AG08396 (cell line): ENCODE results near the gene KCNH2.
"Not testable (repeated sequence)": the region's sequence is repeated elsewhere in the genome, so short reads cannot be mapped to it uniquely, and the experiment has no call there.

Experiments used
- DNase-seq: peaks from one replicate; pipeline ENCODE4 v3.0.0; 2012; ENCODE audit warnings: low spot score, mixed read lengths

KCNH2 gene, protein sequence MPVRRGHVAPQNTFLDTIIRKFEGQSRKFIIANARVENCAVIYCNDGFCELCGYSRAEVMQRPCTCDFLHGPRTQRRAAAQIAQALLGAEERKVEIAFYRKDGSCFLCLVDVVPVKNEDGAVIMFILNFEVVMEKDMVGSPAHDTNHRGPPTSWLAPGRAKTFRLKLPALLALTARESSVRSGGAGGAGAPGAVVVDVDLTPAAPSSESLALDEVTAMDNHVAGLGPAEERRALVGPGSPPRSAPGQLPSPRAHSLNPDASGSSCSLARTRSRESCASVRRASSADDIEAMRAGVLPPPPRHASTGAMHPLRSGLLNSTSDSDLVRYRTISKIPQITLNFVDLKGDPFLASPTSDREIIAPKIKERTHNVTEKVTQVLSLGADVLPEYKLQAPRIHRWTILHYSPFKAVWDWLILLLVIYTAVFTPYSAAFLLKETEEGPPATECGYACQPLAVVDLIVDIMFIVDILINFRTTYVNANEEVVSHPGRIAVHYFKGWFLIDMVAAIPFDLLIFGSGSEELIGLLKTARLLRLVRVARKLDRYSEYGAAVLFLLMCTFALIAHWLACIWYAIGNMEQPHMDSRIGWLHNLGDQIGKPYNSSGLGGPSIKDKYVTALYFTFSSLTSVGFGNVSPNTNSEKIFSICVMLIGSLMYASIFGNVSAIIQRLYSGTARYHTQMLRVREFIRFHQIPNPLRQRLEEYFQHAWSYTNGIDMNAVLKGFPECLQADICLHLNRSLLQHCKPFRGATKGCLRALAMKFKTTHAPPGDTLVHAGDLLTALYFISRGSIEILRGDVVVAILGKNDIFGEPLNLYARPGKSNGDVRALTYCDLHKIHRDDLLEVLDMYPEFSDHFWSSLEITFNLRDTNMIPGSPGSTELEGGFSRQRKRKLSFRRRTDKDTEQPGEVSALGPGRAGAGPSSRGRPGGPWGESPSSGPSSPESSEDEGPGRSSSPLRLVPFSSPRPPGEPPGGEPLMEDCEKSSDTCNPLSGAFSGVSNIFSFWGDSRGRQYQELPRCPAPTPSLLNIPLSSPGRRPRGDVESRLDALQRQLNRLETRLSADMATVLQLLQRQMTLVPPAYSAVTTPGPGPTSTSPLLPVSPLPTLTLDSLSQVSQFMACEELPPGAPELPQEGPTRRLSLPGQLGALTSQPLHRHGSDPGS

DNA sequence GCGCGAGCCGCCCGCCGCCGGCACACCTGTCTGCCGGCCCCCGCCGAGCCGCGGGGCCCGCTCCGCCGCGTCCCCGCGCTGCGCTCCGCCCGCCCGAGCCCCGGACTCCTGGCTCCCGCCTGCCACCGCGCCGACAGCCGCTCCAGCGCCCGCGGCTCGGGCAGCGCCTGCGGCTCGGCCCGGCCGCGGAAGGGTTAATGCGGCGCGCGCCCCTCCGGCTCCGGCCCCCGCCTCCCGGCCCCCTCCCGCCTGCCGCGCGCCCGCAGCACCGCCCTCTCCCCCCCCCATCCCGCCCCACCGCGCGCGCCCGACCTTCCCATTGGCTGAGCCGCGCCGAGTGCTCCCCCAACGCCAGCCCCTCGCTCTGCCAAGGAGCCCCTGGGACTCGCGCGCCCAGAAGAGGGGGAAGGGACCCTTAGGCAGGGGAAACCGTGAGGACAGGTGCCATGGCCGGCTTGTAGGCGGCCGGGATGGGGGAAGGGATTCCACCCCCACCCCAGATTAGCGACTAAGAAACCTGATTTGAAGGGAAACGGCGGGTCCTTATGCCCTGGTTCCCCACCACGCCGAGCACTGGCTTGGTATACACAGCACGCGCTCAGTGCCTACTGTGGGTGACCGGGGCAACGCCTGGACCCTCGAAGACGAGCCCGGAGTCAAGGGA is at the start of gene KCNH2:
KCNH2 (minus strand) TSS at position 196 of the 664 bp plus-strand sequence. CDS start 408 bp downstream, outside the sequence.
- peak; percentile 70 for DNase-seq

DNA sequence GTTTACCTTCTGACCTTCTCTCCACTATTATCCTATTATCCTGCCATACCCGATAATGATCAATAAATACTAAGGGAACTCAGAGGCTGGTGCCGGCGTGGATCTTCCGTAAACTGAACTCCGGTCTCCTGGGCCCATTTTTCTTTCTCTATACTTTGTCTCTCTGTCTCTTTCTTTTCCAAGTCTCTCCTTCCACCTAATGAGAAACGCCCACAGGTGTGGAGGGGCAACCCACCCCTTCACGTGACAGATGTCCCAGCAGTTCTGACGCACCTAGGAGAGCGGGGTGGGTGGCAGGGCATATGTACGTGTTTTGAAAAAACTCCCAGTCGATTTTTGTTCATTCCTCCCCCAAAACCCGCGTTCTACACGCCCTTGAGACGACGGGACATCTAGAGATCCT is 49.6 kb upstream of the KCNH2 start:
- DNase-seq = not testable (repeated sequence)

DNA sequence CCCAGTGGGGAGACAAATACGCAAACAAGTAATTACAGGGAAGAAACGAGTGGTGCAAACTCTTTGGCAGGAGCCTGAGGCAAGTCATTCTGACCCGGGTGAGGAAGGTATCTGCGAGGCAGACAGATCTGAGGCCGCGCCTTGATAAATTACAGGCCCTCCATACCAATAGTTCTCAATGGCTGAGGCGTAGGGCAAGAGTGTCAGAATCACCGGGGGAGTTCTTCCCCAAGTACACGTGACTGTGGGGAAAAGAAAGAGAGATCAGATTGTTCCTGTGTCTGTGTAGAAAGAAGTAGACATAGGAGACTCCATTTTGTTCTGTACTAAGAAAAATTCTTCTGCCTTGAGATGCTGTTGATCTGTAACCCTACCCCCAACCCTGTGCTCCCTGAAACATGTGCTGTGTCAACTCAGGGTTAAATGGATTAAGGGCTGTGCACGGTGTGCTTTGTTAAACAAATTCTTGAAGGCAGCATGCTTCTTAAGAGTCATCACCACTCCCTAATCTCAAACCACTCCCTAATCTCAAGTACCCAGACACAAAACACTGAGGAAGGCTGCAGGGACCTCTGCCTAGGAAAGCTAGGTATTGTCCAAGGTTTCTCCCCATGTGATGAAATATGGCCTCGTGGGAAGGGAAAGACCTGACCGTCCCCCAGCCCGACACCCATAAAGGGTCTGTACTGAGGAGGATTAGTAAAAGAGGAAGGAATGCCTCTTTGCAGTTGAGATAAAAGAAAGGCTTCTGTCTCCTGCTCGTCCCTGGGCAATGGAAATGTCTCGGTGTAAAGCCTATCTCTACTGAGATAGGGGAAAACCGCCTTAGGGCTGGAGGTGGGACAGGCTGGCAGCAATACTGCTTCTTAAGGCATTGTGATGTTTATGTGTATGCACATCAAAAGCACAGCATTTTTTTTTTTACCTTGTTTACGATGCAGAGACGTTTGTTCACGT is 48.9 kb upstream of the KCNH2 start:
- DNase-seq = not testable (repeated sequence)

DNA sequence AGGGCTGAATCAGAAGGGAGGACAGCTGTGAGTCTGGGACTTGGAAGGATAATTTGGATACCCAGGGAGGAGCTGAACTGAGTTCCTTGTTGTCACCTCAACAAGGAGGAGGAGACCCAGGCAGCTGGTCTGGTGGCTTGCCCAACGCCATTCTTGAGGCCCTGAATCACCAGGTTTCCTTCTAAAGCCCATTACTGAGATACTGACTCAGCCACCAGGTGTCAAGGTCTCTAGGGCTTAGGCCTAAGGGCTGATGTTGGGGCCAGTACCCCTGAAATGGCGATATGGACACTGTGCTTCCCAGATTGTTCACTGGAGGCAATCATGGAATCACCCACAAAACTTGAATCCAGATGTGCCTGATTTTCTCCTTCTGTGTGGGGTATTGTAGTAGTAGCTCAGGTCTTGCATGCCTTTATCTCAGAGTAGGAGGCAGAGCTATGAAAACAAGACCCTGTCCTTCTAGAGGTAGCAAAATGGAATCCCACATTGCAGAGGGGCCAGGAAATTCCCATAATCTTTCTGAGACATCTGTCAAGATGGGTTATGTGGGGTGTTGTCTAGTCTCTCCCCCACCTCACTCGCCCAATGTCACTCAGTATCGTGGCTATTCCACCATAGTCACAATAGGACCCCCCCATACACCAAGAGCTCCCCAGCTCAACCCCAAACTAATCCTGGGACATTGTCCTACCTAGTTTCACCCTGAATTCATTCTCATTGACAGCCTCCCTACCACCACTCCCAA is 48.0 kb upstream of the KCNH2 start:
- no peak for DNase-seq

DNA sequence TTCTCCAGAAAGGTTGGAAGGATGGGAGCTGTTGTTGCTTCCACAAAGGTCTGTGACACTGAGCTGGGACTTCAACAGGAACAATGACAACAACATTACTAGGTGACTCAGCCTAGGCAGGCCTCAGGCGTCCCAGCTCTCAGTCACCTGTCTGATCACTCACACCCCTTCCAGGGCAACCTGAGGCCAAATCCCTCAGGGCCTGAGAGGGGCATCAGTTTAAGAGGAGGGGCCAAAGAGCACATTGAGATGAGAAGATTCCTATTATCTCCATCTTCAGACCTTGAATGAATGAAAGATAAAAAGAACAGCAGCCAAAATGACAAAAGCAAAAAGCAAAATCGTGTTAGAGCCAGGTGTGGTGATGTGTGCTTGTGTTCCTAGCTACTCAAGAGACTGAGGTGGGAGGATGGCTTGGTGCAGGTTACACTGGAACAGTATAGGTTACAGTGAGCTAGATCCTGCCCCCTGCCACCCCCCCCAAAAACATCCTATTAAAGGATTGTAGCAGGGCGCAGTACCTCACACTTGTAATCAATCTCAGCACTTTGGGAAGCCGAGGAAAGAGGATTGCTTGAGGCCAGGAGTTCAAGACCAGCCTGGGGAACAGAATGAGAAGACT is 46.4 kb upstream of the KCNH2 start, which contains the start of gene ATG9B:
ATG9B (minus strand) TSS at position 60 of the 622 bp plus-strand sequence. CDS start 71 bp downstream, outside the sequence.
- no peak for DNase-seq

DNA sequence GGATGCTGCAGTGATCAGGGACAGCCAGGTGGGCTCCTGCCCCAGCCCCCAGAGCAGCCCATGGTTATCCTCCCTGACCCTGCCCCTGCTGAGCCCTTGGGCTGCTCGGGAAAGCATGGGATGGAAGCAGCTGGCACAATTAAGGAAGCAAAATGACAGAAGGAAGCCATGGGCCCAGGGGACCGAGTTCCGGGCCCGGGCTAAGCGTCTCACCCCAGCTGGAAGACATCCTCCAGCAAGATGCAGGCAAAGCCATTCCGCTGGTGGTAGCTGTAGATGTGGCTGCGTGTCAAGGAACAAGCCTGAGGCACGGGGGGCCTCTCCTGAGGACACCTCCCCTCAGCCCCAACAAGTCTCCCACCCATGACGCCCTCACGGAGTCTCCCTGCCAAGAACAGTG is 45.1 kb upstream of the KCNH2 start:
- no peak for DNase-seq

DNA sequence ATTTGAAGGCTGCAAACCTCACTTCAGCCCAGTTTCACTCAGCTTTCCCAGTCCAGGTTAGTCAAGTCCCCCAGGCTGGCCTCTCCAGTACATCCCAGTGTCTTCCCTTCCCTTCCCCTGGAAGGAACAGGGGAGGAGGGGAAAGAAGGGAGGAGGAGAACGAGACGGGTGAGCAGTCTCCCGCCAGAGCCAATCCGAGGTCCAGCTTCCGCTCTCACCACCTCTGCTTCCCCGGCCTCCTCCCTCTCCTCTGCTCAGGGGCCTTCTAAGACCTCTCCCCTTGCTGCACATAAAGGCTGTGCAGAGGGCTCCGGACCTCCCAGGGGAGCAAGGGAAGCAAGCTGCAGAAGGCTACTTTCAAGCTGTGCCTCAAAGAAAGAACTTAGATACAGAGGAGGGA is 42.1 kb upstream of the KCNH2 start:
- no peak for DNase-seq

DNA sequence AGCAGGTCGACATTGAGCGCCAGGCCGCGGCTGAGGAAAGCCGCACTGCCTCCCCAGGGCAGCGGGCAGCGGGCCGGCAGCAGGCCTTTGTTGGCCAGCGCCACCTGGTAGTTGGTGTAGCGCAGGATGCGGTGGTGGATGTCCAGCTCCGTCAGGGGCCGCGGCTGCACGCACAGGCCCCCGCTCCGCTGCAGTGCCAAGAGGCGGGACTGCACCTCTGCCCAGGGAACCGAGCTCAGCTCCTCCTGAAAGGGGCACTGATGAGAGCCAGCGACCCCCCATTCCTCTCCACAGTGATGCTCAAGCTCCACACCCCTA is 41.0 kb upstream of the KCNH2 start:
- no peak for DNase-seq

DNA sequence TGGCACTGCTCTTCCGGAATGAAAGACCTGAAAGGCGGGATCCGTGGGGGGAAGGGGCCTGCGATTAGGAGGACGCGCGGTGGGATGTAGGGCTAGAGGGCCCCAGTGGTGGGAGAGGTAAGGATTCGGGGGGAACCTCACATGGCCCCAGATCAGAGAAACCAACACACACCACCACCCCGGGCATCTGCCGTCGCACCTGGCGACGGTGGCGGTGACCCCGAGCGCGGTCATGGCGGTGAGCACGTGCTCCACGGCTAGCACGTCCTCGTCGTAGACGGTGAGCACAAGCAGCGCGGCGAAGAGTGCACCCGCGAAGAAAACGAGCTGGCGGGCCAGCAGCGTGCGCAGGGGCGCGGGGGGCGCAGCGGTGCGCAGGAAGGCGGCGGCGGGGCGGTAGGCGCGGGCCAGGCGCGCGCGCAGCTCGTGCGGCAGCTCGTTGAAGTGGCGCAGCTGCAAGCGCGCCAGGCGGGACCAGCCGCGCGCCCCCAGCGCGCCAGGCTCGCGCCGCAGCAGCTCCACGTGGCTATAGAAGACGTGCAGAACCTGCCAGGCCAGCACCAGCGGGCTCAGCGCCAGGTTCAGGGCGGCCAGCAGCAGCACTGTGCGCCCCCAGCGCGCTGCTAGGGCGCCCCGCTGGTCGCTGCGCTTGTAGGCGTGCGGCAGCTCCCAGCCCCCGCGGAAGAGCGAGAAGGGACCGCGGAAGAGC is 40.5 kb upstream of the KCNH2 start:
- no peak for DNase-seq

DNA sequence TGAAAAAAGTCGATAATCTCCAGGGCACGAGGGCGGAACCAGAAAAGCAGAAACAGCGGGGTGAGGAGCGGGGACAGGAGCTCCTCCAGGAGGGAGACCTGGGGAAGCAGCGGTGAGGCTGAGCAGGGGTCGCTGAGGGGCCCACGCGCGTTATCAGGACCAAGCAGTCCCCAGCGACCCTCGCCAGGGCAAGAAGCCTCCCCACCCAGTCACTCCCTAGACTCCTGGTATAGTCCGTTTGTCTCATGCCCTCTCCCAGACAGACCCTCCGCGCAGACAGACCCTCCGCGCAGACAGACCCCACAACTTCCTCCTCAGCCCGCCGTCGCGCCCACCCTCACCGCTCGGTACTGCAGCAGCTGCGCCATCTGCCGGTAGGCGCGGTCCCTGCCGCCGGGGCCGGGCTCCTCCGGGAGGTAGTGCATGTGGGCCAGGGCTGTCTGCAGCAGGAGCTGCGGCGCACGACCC is 39.9 kb upstream of the KCNH2 start:
- DNase-seq = peak; percentile 80

DNA sequence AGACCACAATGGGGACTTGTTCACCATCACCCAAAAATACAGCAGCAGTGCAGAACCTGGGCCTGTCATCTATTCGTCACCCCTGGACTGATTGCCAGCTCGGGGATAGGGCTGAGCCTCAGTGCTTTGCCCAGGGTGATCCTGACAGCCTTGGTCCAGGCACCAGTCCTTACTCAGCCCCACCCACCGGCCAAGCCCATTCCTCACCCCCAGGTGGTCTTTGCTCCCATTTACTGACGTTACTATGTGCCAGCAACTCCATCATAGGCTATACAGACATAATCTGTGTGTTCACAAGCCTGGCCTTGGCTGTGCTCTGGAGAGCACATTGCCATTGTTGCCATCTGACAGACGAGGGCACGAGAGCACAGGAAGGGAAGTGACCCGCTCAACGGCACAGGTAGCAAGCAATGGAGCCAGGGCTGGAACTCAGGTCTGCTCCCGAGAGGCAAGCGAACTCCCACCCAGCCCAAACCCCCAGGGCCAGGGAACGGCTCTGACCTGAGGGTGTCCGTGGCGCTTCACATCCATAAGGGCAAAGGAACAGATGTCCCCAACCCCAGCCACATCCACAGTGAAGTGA is 39.3 kb upstream of the KCNH2 start:
- DNase-seq = no peak

DNA sequence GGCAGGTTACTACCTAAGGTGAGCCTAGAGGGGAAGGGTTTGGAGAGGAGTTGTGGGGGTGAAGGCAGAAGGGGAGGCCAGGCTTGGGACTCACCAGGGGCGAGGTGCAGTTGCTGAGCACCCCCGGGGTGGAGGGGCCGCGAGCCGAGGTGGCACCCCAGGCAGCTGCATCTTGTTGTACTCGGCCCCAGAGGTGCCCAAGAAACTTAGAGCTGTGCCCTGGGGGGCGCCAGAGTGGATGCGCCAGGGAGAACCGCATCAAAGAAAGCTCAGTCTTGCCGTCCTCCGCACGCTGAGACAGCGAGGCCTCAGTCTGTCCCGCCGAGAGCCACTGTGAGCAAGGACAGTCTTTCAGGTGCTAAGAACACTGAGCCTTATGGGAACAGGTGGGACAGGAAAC is 38.8 kb upstream of the KCNH2 start:
- no peak for DNase-seq

DNA sequence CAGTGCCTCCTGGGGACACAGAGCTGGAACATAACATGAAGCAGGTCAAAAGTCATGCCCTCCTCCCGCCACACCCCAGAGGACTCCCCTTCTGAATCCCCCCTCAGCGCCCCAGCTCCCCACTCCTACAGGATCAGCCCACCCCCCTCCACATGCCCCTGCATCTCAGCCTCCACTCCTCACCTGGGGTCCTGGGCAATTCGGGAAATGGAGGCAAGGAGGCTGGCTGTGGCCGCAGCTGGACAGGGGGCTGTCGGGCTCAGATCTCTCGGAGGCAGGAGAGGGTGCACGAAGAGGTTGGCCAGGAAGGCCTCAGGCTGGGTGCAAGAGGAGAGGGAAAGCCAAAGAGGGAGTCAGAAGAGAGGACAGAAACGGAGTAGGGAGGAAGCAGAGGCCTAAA is 38.4 kb upstream of the KCNH2 start:
- DNase-seq = no peak

DNA sequence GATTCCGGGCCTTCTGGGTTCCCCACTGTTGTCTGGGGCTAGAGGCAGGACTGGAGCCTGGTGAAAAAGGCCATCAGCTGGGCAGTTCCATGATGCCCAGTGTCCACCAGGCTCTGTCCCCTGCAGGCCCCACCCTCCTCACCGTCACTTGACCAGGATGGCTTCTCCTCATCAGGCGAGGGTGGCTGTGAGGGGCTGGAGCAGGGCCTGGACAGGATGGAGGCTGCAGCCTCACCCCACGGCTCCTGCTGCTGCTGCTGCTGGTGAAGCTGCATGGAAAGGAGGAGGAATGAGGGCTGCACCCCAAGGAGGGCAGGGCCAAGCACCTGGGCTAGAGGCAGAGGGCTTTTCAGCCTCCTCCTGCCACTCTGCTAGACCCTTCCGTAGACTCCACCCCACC is 37.8 kb upstream of the KCNH2 start:
- no peak for DNase-seq

DNA sequence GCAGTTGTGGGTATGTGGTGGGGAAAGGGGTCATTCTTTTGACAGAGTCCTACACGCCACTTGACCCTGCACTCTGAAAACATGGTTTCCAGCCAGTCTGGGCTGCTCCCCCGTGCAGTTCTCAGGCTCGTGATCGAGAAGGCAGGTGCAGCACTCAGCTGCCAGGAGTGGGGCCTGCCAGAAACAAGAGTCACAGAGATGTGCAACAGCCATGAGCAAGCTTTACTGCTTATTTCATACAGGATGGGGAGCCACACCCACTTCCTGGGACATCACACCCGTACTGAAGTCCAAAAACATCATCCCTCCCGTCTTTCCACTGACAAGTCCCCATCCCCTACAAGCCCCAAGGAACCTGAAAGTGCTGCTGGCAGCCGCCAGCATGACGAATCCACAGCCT is 36.8 kb upstream of the KCNH2 start:
- no peak for DNase-seq

DNA sequence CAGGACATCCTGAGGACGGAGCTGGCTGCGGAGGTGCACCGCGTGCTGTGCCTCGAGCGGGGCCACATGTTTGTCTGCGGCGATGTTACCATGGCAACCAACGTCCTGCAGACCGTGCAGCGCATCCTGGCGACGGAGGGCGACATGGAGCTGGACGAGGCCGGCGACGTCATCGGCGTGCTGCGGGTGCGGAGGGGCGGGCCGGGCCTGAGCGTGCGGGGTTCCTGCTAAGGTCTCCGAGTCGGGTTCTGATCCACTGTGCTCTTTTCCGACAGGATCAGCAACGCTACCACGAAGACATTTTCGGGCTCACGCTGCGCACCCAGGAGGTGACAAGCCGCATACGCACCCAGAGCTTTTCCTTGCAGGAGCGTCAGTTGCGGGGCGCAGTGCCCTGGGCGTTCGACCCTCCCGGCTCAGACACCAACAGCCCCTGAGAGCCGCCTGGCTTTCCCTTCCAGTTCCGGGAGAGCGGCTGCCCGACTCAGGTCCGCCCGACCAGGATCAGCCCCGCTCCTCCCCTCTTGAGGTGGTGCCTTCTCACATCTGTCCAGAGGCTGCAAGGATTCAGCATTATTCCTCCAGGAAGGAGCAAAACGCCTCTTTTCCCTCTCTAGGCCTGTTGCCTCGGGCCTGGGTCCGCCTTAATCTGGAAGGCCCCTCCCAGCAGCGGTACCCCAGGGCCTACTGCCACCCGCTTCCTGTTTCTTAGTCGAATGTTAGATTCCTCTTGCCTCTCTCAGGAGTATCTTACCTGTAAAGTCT is 35.8 kb upstream of the KCNH2 start:
- peak; percentile 68 for DNase-seq

DNA sequence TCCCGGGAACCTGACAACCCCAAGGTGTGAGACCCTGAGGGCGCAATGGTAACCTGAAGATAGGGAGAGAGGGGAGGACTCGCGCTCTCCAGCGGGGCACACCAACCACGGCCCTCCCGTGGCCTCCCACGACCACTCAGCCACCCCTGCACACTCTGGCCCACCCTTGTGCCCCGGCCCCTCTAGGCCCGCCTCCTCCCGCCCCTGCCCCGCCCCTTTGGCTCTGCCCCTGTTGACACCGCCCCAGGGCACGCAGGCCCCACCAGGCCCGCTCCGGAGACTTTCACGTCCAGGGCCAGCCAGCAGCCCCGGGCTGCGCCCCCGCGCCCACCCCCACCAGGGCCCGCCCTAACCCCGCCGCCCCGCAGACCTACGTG is 35.2 kb upstream of the KCNH2 start:
- DNase-seq = no peak

DNA sequence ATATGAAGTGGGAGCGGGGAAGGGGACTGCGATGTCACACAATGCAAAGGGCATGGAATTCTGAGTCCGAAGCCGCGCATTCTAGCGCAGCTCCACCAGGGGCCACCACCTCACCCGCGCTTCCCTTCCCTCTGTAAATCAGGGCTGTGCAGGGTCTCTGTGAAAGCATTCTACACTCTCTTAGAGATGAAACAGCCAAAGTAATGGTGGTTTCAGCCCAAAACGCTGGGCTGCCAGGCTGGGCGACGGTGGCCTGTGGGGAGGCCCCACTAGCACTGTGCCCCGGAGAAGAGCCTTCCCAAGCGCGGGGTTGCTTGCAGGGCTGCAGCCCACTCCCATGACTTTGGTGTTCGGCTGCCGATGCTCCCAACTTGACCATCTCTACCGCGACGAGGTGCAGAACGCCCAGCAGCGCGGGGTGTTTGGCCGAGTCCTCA is 34.8 kb upstream of the KCNH2 start:
- peak; percentile 77 for DNase-seq
